Measurements from ENCODE around the gene FAM89A. TPM values are rescaled to one million over a fixed set of nuclear protein-coding genes. Genes with fewer than 3 reads are reported as not detected.

The FAM89A gene
- total and polyA plus RNA-seq, 2 donors (not counting 1 experiment from before 2014, with no cell fraction given), result 6.8 to 12.0 TPM

DNA sequence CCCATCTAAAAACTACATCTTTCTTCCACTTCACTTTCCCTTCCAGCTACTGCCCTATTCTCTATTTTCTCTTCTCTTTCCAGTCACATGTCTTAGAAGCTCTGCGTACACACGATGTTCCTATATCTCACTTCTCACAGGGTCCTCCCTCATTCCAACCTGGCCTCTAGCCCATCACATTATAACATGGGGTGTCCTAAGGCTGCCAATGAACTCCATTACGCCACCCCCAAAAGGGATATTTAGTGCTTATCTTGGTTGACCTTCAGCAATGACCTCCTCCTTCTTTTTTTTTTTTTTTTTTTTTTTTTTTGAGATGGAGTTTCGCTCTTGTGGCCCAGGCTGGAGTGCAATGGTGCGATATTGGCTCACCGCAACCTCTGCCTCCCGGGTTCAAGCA lies 38.2 kb upstream of the FAM89A start:
- no peaks in the 10 kb centered on the region for H3K4me1 ChIP-seq (ENCODE audit: control insufficient read depth, extremely low read depth, insufficient read depth, low read length)
- H2AFZ ChIP-seq (ENCODE audit: low read length), result no peak overlapping the region
- H3K79me2 ChIP-seq (ENCODE audit: control insufficient read depth, insufficient read depth, low read length), result no peaks in the 10 kb centered on the region
- TF ChIP-seq, protein P1, sequence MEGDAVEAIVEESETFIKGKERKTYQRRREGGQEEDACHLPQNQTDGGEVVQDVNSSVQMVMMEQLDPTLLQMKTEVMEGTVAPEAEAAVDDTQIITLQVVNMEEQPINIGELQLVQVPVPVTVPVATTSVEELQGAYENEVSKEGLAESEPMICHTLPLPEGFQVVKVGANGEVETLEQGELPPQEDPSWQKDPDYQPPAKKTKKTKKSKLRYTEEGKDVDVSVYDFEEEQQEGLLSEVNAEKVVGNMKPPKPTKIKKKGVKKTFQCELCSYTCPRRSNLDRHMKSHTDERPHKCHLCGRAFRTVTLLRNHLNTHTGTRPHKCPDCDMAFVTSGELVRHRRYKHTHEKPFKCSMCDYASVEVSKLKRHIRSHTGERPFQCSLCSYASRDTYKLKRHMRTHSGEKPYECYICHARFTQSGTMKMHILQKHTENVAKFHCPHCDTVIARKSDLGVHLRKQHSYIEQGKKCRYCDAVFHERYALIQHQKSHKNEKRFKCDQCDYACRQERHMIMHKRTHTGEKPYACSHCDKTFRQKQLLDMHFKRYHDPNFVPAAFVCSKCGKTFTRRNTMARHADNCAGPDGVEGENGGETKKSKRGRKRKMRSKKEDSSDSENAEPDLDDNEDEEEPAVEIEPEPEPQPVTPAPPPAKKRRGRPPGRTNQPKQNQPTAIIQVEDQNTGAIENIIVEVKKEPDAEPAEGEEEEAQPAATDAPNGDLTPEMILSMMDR (conservative IDR thresholded peaks at IDR 0.05 in 1 of 2, IDR thresholded peaks at IDR 0.05 in 1 of 2; ENCODE audit: low read depth in 1 of 2, low read length in 2 of 2), result no peak
- no peak for TF ChIP-seq EZH2 (IDR thresholded peaks at IDR 0.05; ENCODE audit: low read length, missing control alignments)
- no peaks in the 10 kb centered on the region for H3K36me3 ChIP-seq (ENCODE audit: control insufficient read depth, insufficient read depth, low read length)
- no peaks in the 10 kb centered on the region for H4K20me1 ChIP-seq (ENCODE audit: control insufficient read depth, extremely low read depth, insufficient read depth, low read length)
- H3K27me3 ChIP-seq (ENCODE audit: control insufficient read depth, insufficient read depth, low read length), result no peaks in the 10 kb centered on the region
- no peak for DNase-seq (ENCODE audit: low read depth in 2 of 2)
- no peak overlapping the region for H3K4me3 ChIP-seq (replicated peaks in 1 of 4; ENCODE audit: control extremely low read depth in 1 of 4, insufficient read depth in 1 of 4, low read depth in 3 of 4, low read length in 4 of 4)
- no peak overlapping the region for H3K4me2 ChIP-seq (ENCODE audit: extremely low read depth, insufficient read depth, low read length)
- no peaks in the 10 kb centered on the region for H3K9me3 ChIP-seq (ENCODE audit: control insufficient read depth, insufficient read depth, low read depth, low read length)
- H3K9ac ChIP-seq (ENCODE audit: insufficient read depth, low read length), result no peak overlapping the region
- H3K27ac ChIP-seq (ENCODE audit: insufficient read depth, low read length), result no peak overlapping the region

DNA sequence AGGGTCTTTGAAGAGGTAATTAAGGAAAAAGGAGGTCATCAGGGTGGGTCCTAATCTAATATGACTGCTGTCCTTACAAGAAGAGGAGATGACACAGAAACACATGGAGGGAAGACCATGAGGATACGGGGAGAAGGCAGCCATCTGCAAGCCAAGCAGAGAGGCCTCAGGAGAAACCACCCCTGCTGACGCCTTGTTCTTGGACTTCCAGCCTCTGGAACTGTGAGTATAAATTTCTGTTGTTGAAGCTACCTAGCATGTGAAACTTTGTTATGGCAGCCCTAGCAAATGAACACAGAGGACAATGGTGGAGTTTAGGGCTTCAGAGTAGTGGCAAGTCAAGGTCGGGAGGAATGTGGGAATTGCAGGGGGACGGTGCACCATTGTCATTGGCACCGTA lies 36.7 kb upstream of the FAM89A start:
- Histone ChIP-seq H3K9me3 (ENCODE audit: control insufficient read depth, insufficient read depth, low read depth, low read length) (no peaks in the 10 kb centered on the region), H3K4me2 (ENCODE audit: extremely low read depth, insufficient read depth, low read length) (no peak overlapping the region), H3K4me3 (replicated peaks in 1 of 4; ENCODE audit: control extremely low read depth in 1 of 4, insufficient read depth in 1 of 4, low read depth in 3 of 4, low read length in 4 of 4) (no peak overlapping the region), H4K20me1 (ENCODE audit: control insufficient read depth, extremely low read depth, insufficient read depth, low read length) (no peaks in the 10 kb centered on the region), H3K79me2 (ENCODE audit: control insufficient read depth, insufficient read depth, low read length) (no peaks in the 10 kb centered on the region), H3K27ac (ENCODE audit: insufficient read depth, low read length) (no peak overlapping the region), H3K36me3 (ENCODE audit: control insufficient read depth, insufficient read depth, low read length) (no peaks in the 10 kb centered on the region), H3K27me3 (ENCODE audit: control insufficient read depth, insufficient read depth, low read length) (no peaks in the 10 kb centered on the region), H2AFZ (ENCODE audit: low read length) (no peak overlapping the region), H3K4me1 (ENCODE audit: control insufficient read depth, extremely low read depth, insufficient read depth, low read length) (no peaks in the 10 kb centered on the region), H3K9ac (ENCODE audit: insufficient read depth, low read length) (no peak overlapping the region)
- TF ChIP-seq EZH2 (IDR thresholded peaks at IDR 0.05; ENCODE audit: low read length, missing control alignments), result no peak
- TF ChIP-seq, protein P1 (conservative IDR thresholded peaks at IDR 0.05 in 1 of 2, IDR thresholded peaks at IDR 0.05 in 1 of 2; ENCODE audit: low read depth in 1 of 2, low read length in 2 of 2), result no peak
- no peak for DNase-seq (ENCODE audit: low read depth in 2 of 2)

DNA sequence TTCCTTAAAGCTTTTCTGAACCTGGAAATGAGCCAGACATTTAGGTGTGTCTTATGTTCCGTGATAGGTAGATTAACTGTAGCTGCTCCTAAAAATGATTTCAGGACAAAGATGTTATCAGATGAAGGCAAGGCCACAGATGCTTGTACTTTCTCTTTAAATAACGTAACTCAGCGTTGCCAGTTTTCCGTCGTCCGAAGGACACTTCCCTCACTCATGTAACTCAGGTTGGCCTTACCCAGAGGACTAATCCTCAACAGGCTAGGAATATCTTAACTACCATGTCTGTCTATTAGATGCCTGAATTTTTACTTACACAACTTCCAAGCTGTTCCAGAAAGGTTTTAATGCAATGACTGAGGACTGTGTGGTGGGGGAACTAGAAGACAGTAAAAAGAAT lies 35.4 kb upstream of the FAM89A start:
- Histone ChIP-seq H3K4me1 (ENCODE audit: control insufficient read depth, extremely low read depth, insufficient read depth, low read length) (no peaks in the 10 kb centered on the region), H2AFZ (ENCODE audit: low read length) (no peak overlapping the region), H3K36me3 (ENCODE audit: control insufficient read depth, insufficient read depth, low read length) (no peaks in the 10 kb centered on the region), H3K9me3 (ENCODE audit: control insufficient read depth, insufficient read depth, low read depth, low read length) (no peaks in the 10 kb centered on the region), H3K27me3 (ENCODE audit: control insufficient read depth, insufficient read depth, low read length) (no peaks in the 10 kb centered on the region), H3K9ac (ENCODE audit: insufficient read depth, low read length) (no peak overlapping the region), H3K4me3 (replicated peaks in 1 of 4; ENCODE audit: control extremely low read depth in 1 of 4, insufficient read depth in 1 of 4, low read depth in 3 of 4, low read length in 4 of 4) (no peak overlapping the region), H4K20me1 (ENCODE audit: control insufficient read depth, extremely low read depth, insufficient read depth, low read length) (no peaks in the 10 kb centered on the region), H3K4me2 (ENCODE audit: extremely low read depth, insufficient read depth, low read length) (no peak overlapping the region), H3K27ac (ENCODE audit: insufficient read depth, low read length) (no peak overlapping the region), H3K79me2 (ENCODE audit: control insufficient read depth, insufficient read depth, low read length) (no peaks in the 10 kb centered on the region)
- TF ChIP-seq, protein P1 (conservative IDR thresholded peaks at IDR 0.05 in 1 of 2, IDR thresholded peaks at IDR 0.05 in 1 of 2; ENCODE audit: low read depth in 1 of 2, low read length in 2 of 2), result no peak
- no peak for TF ChIP-seq EZH2 (IDR thresholded peaks at IDR 0.05; ENCODE audit: low read length, missing control alignments)
- DNase-seq (ENCODE audit: low read depth in 2 of 2), result no peak

Measured in fibroblast of lung (primary cell).